NT2/D1 (cell line): Measurements from ENCODE around the gene A1BG.

Experiments used
- SUZ12 ChIP-seq: IDR thresholded peaks from 2 replicates; pipeline ENCODE4 v1.6.1; 2011; ENCODE audit not compliant: insufficient read length, insufficient read depth; ENCODE audit errors: extremely low read depth
- YY1 ChIP-seq: IDR thresholded peaks from 2 replicates; pipeline ENCODE4 v1.6.1; 2011; ENCODE audit not compliant: insufficient read length, insufficient read depth
- ZNF274 ChIP-seq: IDR thresholded peaks from 2 replicates; pipeline ENCODE4 v1.6.1; 2011; ENCODE audit warnings: mild to moderate bottlenecking, low read depth, low read length

DNA sequence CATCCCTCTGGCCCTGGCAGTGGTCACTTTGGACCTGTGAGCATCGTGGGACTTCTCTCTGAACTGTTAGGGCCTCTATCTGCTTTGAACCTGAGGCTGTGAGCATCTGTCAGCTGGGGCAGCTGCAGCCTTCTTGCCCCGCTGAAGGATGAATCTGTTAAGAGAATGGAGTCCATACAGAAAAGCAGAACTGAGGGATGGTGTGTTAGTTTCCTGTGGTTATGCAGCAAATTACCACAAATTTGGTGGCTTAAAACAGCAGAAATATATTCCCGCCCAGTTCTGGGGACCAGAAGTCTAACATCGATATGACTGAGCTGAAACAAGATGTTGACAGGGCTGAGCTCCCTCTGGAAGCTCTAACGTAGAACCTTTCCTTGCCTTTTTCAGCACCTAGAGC, 10.9 kb upstream of the A1BG start:
- TF ChIP-seq ZNF274 (no peak), YY1 (no peak), SUZ12 (no peak)
